H1 (cell line): Measurements from ENCODE around the gene TMEM39A. TPM values are rescaled to one million over a fixed set of nuclear protein-coding genes. Genes with fewer than 3 reads are reported as not detected.

Experiments
- CTCF ChIA-PET: fragments of 300-600 bp; sonication (Branson Sonifier 250); formaldehyde crosslinking; loops from one replicate; lab custom pipeline; 2021; ENCODE audit not compliant: partially characterized antibody; lab: Charles Lee
- POLR2A ChIA-PET: fragments of 300-600 bp; sonication (Branson Sonifier 250); formaldehyde crosslinking; loops from one replicate; lab custom pipeline; 2021; ENCODE audit warnings: inconsistent platforms; ENCODE audit not compliant: partially characterized antibody; lab: Charles Lee
- DNase-seq, 2 experiments: peaks; one replicate each; pipeline versions ENCODE4 v3.0.0 to v3.0.0-alpha.2; 2010 to 2022; ENCODE audit warnings: low spot score in 2 of 2, low read depth in 1 of 2, mixed read lengths in 1 of 2
- FAIRE-seq: peaks from 2 replicates; lab custom pipeline; 2011; peaks lifted over from hg19 to GRCh38; lab: Jason Lieb, UNC
- H2AFZ ChIP-seq: 2 replicates; pipeline ENCODE4 v1.8.1; 2012; ENCODE audit warnings: low read length, inconsistent platforms
- H2AK5ac ChIP-seq: 2 replicates; pipeline ENCODE4 v1.6.1; 2013; ENCODE audit warnings: low read depth, low read length
- H2BK120ac ChIP-seq: replicated peaks from 2 replicates; pipeline ENCODE3; 2013; ENCODE audit warnings: low read depth, low read length, inconsistent platforms
- H2BK12ac ChIP-seq: 2 replicates; pipeline ENCODE4 v1.6.1; 2013; ENCODE audit warnings: low read depth, low read length
- H2BK15ac ChIP-seq: 2 replicates; pipeline ENCODE4 v1.6.1; 2013; ENCODE audit warnings: low read length
- H2BK20ac ChIP-seq: 2 replicates; pipeline ENCODE4 v1.6.1; 2013; ENCODE audit warnings: low read length
- H2BK5ac ChIP-seq: 2 replicates; pipeline ENCODE4 v1.6.1; 2013; ENCODE audit warnings: low read depth, low read length
- H3K14ac ChIP-seq: 2 replicates; pipeline ENCODE4 v1.6.1; 2013; ENCODE audit warnings: inconsistent platforms; ENCODE audit not compliant: insufficient read length
- H3K18ac ChIP-seq: 2 replicates; pipeline ENCODE4 v1.6.1; 2013; ENCODE audit warnings: low read length; ENCODE audit errors: extremely low read depth
- H3K23ac ChIP-seq: 2 replicates; pipeline ENCODE4 v1.6.1; 2013; ENCODE audit warnings: inconsistent platforms; ENCODE audit not compliant: insufficient read length
- H3K23me2 ChIP-seq: 2 replicates; pipeline ENCODE4 v1.6.1; 2013; ENCODE audit warnings: low read depth, low read length
- H3K27ac ChIP-seq: 2 replicates; pipeline ENCODE4 v1.6.1; 2011; ENCODE audit warnings: low read depth, low read length, inconsistent platforms
- H3K27me3 ChIP-seq, 4 experiments: replicated peaks in 1 of 4; 1 replicate in 1 of 4; 2 replicates in 3 of 4; pipeline versions ENCODE4 v1.6.1 to v1.8.1; 2011 to 2013; ENCODE audit warnings: low read length in 3 of 4, mild to moderate bottlenecking in 3 of 4, inconsistent platforms in 2 of 4, mixed read lengths in 2 of 4, moderate library complexity in 1 of 4; ENCODE audit not compliant: control insufficient read depth in 3 of 4, insufficient read depth in 3 of 4; ENCODE audit errors: extremely low read depth in 1 of 4
- H3K36me3 ChIP-seq, 4 experiments: 2 replicates each; pipeline versions ENCODE4 v1.6.1 to v1.8.1; 2011 to 2013; ENCODE audit warnings: mild to moderate bottlenecking in 4 of 4, low read length in 3 of 4, moderate library complexity in 2 of 4, control low read depth in 1 of 4, inconsistent platforms in 1 of 4; ENCODE audit not compliant: insufficient read depth in 4 of 4, control insufficient read depth in 2 of 4
- H3K4ac ChIP-seq: replicated peaks from 2 replicates; pipeline ENCODE3; 2013; ENCODE audit warnings: low read length, low read depth, mixed read lengths, inconsistent platforms; ENCODE audit not compliant: insufficient read length
- H3K4me1 ChIP-seq, 4 experiments: replicated peaks in 1 of 4; 1 replicate in 1 of 4; 2 replicates in 3 of 4; pipeline versions ENCODE4 v1.6.1 to v1.8.1; 2011 to 2013; ENCODE audit warnings: low read length in 3 of 4, inconsistent platforms in 2 of 4, mixed read lengths in 1 of 4; ENCODE audit not compliant: insufficient read depth in 4 of 4, control insufficient read depth in 3 of 4
- H3K4me2 ChIP-seq, 2 experiments: 2 replicates each; pipeline versions ENCODE4 v1.6.1 to v1.8.1; 2011 to 2013; ENCODE audit warnings: low read depth in 2 of 2, low read length in 2 of 2, control low read depth in 1 of 2, inconsistent platforms in 1 of 2, mild to moderate bottlenecking in 1 of 2; ENCODE audit not compliant: insufficient read depth in 1 of 2
- H3K4me3 ChIP-seq, 4 experiments: fragments of 200-600, 300-600 bp in 1 of 4; sonication (generic), shearing (Covaris generic), sonication (Bioruptor Twin) in 1 of 4; 2 replicates each; pipeline versions ENCODE4 v1.5.1 to v1.8.1; 2011 to 2016; ENCODE audit warnings: low read length in 4 of 4, low read depth in 3 of 4, control low read depth in 2 of 4, inconsistent platforms in 2 of 4, mild to moderate bottlenecking in 2 of 4, mixed read lengths in 1 of 4, moderate library complexity in 1 of 4; ENCODE audit not compliant: insufficient read depth in 2 of 4; ENCODE audit errors: extremely low read depth in 1 of 4
- H3K56ac ChIP-seq: replicated peaks from 2 replicates; pipeline ENCODE3; 2013; ENCODE audit warnings: low read depth, mild to moderate bottlenecking, mixed read lengths, low read length, inconsistent platforms; ENCODE audit not compliant: insufficient read length
- H3K79me1 ChIP-seq: 2 replicates; pipeline ENCODE4 v1.6.1; 2013; ENCODE audit warnings: low read depth, low read length, control low read depth
- H3K79me2 ChIP-seq, 2 experiments: 2 replicates each; pipeline versions ENCODE4 v1.6.1 to v1.8.1; 2012 to 2013; ENCODE audit warnings: low read length in 2 of 2, mild to moderate bottlenecking in 2 of 2, inconsistent platforms in 1 of 2; ENCODE audit not compliant: insufficient read depth in 2 of 2, control insufficient read depth in 1 of 2
- H3K9ac ChIP-seq, 4 experiments: replicated peaks in 1 of 4; 1 replicate in 1 of 4; 2 replicates in 3 of 4; pipeline versions ENCODE4 v1.6.1 to v1.8.1; 2011 to 2013; ENCODE audit warnings: low read depth in 3 of 4, low read length in 3 of 4, control low read depth in 2 of 4, mild to moderate bottlenecking in 2 of 4, moderate library complexity in 2 of 4, inconsistent platforms in 1 of 4; ENCODE audit errors: extremely low read depth in 1 of 4
- H3K9me3 ChIP-seq, 2 experiments: 2 replicates each; pipeline versions ENCODE4 v1.6.1 to v1.8.1; 2012 to 2013; ENCODE audit warnings: mild to moderate bottlenecking in 2 of 2, moderate library complexity in 2 of 2, control low read depth in 1 of 2, inconsistent platforms in 1 of 2, low read depth in 1 of 2, low read length in 1 of 2, mixed read lengths in 1 of 2; ENCODE audit not compliant: insufficient read depth in 2 of 2
- H4K20me1 ChIP-seq, 2 experiments: replicated peaks in 1 of 2; 2 replicates each; pipeline versions ENCODE3 to v1.8.1; 2011 to 2013; ENCODE audit warnings: inconsistent platforms in 2 of 2, low read length in 2 of 2, mild to moderate bottlenecking in 1 of 2; ENCODE audit not compliant: insufficient read depth in 2 of 2, control insufficient read depth in 1 of 2
- H4K5ac ChIP-seq: 2 replicates; pipeline ENCODE4 v1.6.1; 2013; ENCODE audit warnings: low read length, low read depth, mixed read lengths, inconsistent platforms; ENCODE audit not compliant: insufficient read length
- H4K8ac ChIP-seq: 2 replicates; pipeline ENCODE4 v1.8.0; 2013; ENCODE audit warnings: mild to moderate bottlenecking, moderate library complexity, low read length, inconsistent platforms; ENCODE audit not compliant: insufficient read depth; ENCODE audit errors: extremely low read depth
- H4K91ac ChIP-seq: replicated peaks from 2 replicates; pipeline ENCODE3; 2013; ENCODE audit warnings: low read length, mixed read lengths, inconsistent platforms; ENCODE audit not compliant: insufficient read length
- ATF3 ChIP-seq: IDR thresholded peaks from 2 replicates; pipeline ENCODE4 v1.6.1; 2011; ENCODE audit warnings: low read depth, mild to moderate bottlenecking, low read length; ENCODE audit not compliant: insufficient read depth
- CBX5 ChIP-seq: fragments of 300-800, 300-1000 bp; sonication (generic); IDR thresholded peaks from 2 replicates; pipeline ENCODE4 v1.7.1; 2016; ENCODE audit warnings: antibody characterized with exemption, low read length, low read depth
- CREB1 ChIP-seq: IDR thresholded peaks from 2 replicates; pipeline ENCODE4 v1.6.1; 2012; ENCODE audit warnings: inconsistent platforms
- JUN ChIP-seq: IDR thresholded peaks from 2 replicates; pipeline ENCODE4 v1.6.1; 2011; ENCODE audit warnings: low read depth, mild to moderate bottlenecking, improper control_type of control experiment, low read length
- KDM1A ChIP-seq: fragments of 200-600, 300-600 bp; sonication (generic); IDR thresholded peaks from 2 replicates; pipeline ENCODE4 v1.7.1; 2016; ENCODE audit warnings: mild to moderate bottlenecking, low read length, borderline replicate concordance
- KDM5A ChIP-seq: fragments of 200-600 bp; IDR thresholded peaks from 2 replicates; pipeline ENCODE4 v1.7.1; 2012; ENCODE audit warnings: mild to moderate bottlenecking, low read length, inconsistent platforms, mixed read lengths
- MAX ChIP-seq: IDR thresholded peaks from 2 replicates; pipeline ENCODE4 v1.6.1; 2012; ENCODE audit warnings: inconsistent platforms
- RBBP5 ChIP-seq: IDR thresholded peaks from 2 replicates; pipeline ENCODE4 v1.7.1; 2012; ENCODE audit warnings: low read depth, mild to moderate bottlenecking, inconsistent platforms, low read length, moderate library complexity, borderline replicate concordance
- RFX5 ChIP-seq: IDR thresholded peaks from 2 replicates; pipeline ENCODE4 v1.6.1; 2011; ENCODE audit warnings: low read depth, low read length, improper control_type of control experiment, borderline replicate concordance
- RNF2 ChIP-seq: fragments of 200-900, 300-1000 bp; sonication (generic); IDR thresholded peaks from 2 replicates; pipeline ENCODE4 v1.7.1; 2016; ENCODE audit warnings: borderline replicate concordance, low read depth, mild to moderate bottlenecking, antibody characterized with exemption, low read length; ENCODE audit not compliant: poor library complexity, severe bottlenecking; ENCODE audit errors: missing control alignments
- RXRA ChIP-seq: IDR thresholded peaks from 2 replicates; pipeline ENCODE4 v1.6.1; 2011; ENCODE audit warnings: low read depth, mild to moderate bottlenecking, low read length, moderate library complexity; ENCODE audit not compliant: insufficient read depth
- SAP30 ChIP-seq: fragments of 300-600 bp; sonication (generic); IDR thresholded peaks from 2 replicates; pipeline ENCODE4 v1.7.1; 2012; ENCODE audit warnings: low read length, moderate library complexity, mild to moderate bottlenecking, inconsistent platforms; ENCODE audit not compliant: insufficient read depth, insufficient replicate concordance
- SIRT6 ChIP-seq: IDR thresholded peaks from one replicate; pipeline ENCODE4 v1.7.1; 2012; ENCODE audit warnings: low read length, inconsistent platforms
- TBP ChIP-seq: IDR thresholded peaks from 2 replicates; pipeline ENCODE4 v1.6.1; 2011; ENCODE audit warnings: low read depth, low read length, improper control_type of control experiment
- WGBS, 2 experiments: shearing (Covaris generic) in 1 of 2; methylation state at CpG; one replicate each; pipeline versions ENCODE4 v1.1.6 to v1.1.7; 2013 to 2015; ENCODE audit warnings: low lambda C conversion rate in 2 of 2, mixed read lengths in 2 of 2, inconsistent platforms in 1 of 2, low coverage in 1 of 2, missing lambda C conversion rate in 1 of 2; ENCODE audit not compliant: insufficient replicate concordance in 2 of 2, insufficient coverage in 1 of 2, insufficient read length in 1 of 2; ENCODE audit errors: extremely low coverage in 1 of 2, missing lambda C conversion rate in 1 of 2; 5-methylcytosine and 5-hydroxymethylcytosine counted together
- polyA plus RNA-seq, 7 experiments: library from polyadenylated mRNA; depleted of rRNA in 3 of 7; stranded (reverse) in 5 of 7; unstranded in 2 of 7; fragments of >200 nt in 5 of 7; fragments of 200-250 nt in 2 of 7; gene quantifications; 1 replicate in 5 of 7; 2 replicates in 1 of 7; 4 replicates in 1 of 7; pipeline versions ENCODE4 v1.2.1 to v1.2.3, GENCODE V29; 2011 to 2013; ENCODE audit warnings: missing spikeins in 2 of 7, mixed read lengths in 2 of 7
- total RNA-seq: library from RNA; stranded (reverse); fragmentation: NEBNext Ultra II Directional; extraction: Animal tissue kit (Norgen Biotek cat#: 25700); gene quantifications from 2 replicates; pipeline ENCODE4 v1.2.1, GENCODE V29; 2021

TMEM39A gene
- total and polyA plus RNA-seq, 2 of the 8 experiments (the other 6 are each of a cell fraction or from before 2014, with no cell fraction given): 26.8 to 36.1 TPM

DNA sequence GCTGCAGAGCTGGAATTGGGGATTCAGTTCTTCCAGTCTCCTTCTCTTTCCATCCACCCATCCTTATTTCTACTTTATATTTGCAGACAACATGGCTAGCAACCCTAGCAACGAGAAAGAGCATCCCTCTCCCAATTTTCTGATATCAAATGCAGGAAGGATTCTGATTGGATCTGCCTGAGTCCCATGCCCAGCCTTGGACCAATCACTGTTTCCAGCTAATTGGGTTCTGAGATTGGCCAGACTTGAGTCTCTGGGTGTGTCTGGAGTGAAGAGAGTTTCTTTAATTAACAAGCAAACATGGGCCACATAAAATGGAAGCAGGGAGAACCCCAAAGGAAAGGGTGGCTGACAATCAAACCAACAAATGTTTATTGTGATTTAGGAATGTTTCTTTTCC lies 60.6 kb downstream of the TMEM39A start:
- CTCF ChIA-PET: interaction anchor here (1.1 to 1.8 kb wide), 2 partner anchors 15 to 18 kb away, joined by 3 to 6 read pairs; no protein-coding TSS in a partner anchor
- POLR2A ChIA-PET: no interaction called here
- Histone ChIP-seq H2AFZ (no peak overlapping the region), H3K9me3 (no peaks in the 10 kb centered on the region), H4K5ac (no peak overlapping the region), H3K4ac (no peak overlapping the region), H3K27me3 (no peaks in the 10 kb centered on the region), H3K56ac (no peak overlapping the region), H4K91ac (no peak overlapping the region), H4K8ac (no peak overlapping the region), H4K20me1 (no peaks in the 10 kb centered on the region), H3K23me2 (no peaks in the 10 kb centered on the region), H3K79me1 (no peaks in the 10 kb centered on the region; the same call in 1 of the 2 replicates), H3K36me3 (no peaks in the 10 kb centered on the region), H2BK12ac (no peak overlapping the region), H3K4me2 (no peak overlapping the region), H3K27ac (no peak overlapping the region), H2AK5ac (no peak overlapping the region), H3K23ac (no peak overlapping the region), H3K79me2 (no peaks in the 10 kb centered on the region), H2BK20ac (no peak overlapping the region), H2BK120ac (no peak overlapping the region), H3K18ac (no peak overlapping the region), H3K4me3 (no peak overlapping the region), H3K14ac (no peak overlapping the region), H2BK15ac (no peak overlapping the region), H2BK5ac (no peak overlapping the region), H3K4me1 (peaks cover 0 to 8% (median 5%) of the 10 kb centered on the region in 4 experiments; a peak in 6 of 7 replicates), H3K9ac (no peak overlapping the region)
- FAIRE-seq: no peak
- DNase-seq: no peak
- WGBS, 2 experiments: 81% methylated on average over 1 of the region's 1 CpG; no CpG with 5 or more reads in 1 of the 2 experiments
- TF ChIP-seq SIRT6: no peak
- TF ChIP-seq KDM5A: no peak
- TF ChIP-seq SAP30: no peak
- no peak for TF ChIP-seq CBX5
- no peak for TF ChIP-seq TBP
- TF ChIP-seq MAX: no peak
- no peak for TF ChIP-seq KDM1A
- no peak for TF ChIP-seq RFX5
- no peak for TF ChIP-seq JUN
- TF ChIP-seq RBBP5: no peak
- TF ChIP-seq ATF3: no peak
- TF ChIP-seq RXRA: no peak
- no peak for TF ChIP-seq RNF2
- no peak for TF ChIP-seq CREB1
